ENCODE results near the gene SCGN. TPM values are rescaled to one million over a fixed set of nuclear protein-coding genes. Genes with fewer than 3 reads are reported as not detected.

SCGN gene
- total and polyA plus RNA-seq, 2 of the 13 experiments (the other 11 are each of a cell fraction or from before 2014, with no cell fraction given), result 2.9 to 29.0 TPM

DNA sequence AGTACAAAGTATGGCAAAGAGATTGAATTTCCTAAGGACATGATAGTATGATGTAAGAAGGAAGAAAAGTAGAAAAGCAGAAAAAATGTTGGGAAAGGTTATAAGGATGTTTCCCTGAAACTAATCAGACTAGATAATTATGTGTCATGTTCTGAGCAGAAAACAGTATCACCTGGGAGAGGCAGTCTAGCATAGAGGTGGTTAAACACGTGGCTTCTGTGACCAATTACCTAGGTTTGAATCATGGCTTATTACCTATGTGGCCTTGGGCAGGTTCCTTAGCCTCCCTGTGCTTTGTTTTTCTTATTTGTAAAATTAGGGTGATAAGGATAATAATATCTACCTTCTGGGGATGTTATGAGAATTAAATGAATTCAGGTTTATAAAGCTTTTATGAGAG lies 38.0 kb downstream of the SCGN start:
- WGBS (ENCODE audit: low lambda C conversion rate), result 77% methylated on average over 1 of the region's 1 CpG
- BruUV-seq (replicated peaks), result no TSS peak
- no peaks in the 10 kb centered on the region for H3K9me3 ChIP-seq (ENCODE audit: low read length)
- H3K4me3 ChIP-seq (replicated peaks in 1 of 3; ENCODE audit: insufficient read depth in 1 of 3, low read depth in 2 of 3, low read length in 3 of 3), result no peak overlapping the region
- FAIRE-seq, result no peak
- H3K27me3 ChIP-seq (ENCODE audit: control insufficient read depth in 1 of 2, insufficient read depth in 2 of 2, low read length in 2 of 2), result no peaks in the 10 kb centered on the region
- in situ Hi-C loops (cut with HindIII; ENCODE audit: extremely low pct_ligation_motif_present, low pct_unique_long_range_greater_than_20kb) (no loop called here), intact Hi-C loops (cut with micrococcal nuclease; ENCODE audit: unreplicated experiment) (no loop called here)
- POLR2A ChIA-PET, result no interaction called here
- TF ChIP-seq SMARCC2 (IDR thresholded peaks at IDR 0.05) (no peak), ZMYM2 (CRISPR knock-in tag; IDR thresholded peaks at IDR 0.05) (no peak), ZNF235 (CRISPR knock-in tag; IDR thresholded peaks at IDR 0.05; ENCODE audit: borderline replicate concordance) (no peak), ZNF501 (CRISPR knock-in tag; IDR thresholded peaks at IDR 0.05) (no peak), MED13 (CRISPR knock-in tag; IDR thresholded peaks at IDR 0.05) (no peak), ZNF782 (CRISPR knock-in tag; IDR thresholded peaks at IDR 0.05; ENCODE audit: borderline replicate concordance) (no peak), MAZ (IDR thresholded peaks at IDR 0.05; ENCODE audit: borderline replicate concordance, low read depth, low read length) (no peak), MAZ (CRISPR knock-in tag; IDR thresholded peaks at IDR 0.05; ENCODE audit: low read depth) (no peak)
- TF ChIP-seq, protein P1, sequence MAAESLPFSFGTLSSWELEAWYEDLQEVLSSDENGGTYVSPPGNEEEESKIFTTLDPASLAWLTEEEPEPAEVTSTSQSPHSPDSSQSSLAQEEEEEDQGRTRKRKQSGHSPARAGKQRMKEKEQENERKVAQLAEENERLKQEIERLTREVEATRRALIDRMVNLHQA (CRISPR knock-in tag; IDR thresholded peaks at IDR 0.05), result no peak
- TF ChIP-seq, protein P2, sequence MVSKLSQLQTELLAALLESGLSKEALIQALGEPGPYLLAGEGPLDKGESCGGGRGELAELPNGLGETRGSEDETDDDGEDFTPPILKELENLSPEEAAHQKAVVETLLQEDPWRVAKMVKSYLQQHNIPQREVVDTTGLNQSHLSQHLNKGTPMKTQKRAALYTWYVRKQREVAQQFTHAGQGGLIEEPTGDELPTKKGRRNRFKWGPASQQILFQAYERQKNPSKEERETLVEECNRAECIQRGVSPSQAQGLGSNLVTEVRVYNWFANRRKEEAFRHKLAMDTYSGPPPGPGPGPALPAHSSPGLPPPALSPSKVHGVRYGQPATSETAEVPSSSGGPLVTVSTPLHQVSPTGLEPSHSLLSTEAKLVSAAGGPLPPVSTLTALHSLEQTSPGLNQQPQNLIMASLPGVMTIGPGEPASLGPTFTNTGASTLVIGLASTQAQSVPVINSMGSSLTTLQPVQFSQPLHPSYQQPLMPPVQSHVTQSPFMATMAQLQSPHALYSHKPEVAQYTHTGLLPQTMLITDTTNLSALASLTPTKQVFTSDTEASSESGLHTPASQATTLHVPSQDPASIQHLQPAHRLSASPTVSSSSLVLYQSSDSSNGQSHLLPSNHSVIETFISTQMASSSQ (IDR thresholded peaks at IDR 0.05; ENCODE audit: low read depth), result no peak
- TF ChIP-seq, protein P2 (CRISPR knock-in tag; IDR thresholded peaks at IDR 0.05; ENCODE audit: borderline replicate concordance), result no peak
- TF ChIP-seq, protein P3, sequence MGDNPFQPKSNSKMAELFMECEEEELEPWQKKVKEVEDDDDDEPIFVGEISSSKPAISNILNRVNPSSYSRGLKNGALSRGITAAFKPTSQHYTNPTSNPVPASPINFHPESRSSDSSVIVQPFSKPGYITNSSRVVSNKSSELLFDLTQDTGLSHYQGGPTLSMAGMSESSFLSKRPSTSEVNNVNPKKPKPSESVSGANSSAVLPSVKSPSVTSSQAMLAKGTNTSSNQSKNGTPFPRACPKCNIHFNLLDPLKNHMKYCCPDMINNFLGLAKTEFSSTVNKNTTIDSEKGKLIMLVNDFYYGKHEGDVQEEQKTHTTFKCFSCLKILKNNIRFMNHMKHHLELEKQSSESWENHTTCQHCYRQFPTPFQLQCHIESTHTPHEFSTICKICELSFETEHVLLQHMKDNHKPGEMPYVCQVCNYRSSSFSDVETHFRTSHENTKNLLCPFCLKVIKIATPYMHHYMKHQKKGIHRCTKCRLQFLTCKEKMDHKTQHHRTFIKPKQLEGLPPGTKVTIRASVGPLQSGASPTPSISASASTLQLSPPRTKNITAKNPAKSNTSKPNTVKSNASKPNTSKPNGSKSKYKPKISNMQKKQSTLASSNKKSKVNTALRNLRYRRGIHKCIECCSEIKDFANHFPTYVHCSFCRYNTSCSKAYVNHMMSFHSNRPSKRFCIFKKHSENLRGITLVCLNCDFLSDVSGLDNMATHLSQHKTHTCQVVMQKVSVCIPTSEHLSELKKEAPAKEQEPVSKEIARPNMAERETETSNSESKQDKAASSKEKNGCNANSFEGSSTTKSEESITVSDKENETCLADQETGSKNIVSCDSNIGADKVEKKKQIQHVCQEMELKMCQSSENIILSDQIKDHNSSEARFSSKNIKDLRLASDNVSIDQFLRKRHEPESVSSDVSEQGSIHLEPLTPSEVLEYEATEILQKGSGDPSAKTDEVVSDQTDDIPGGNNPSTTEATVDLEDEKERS (CRISPR knock-in tag; IDR thresholded peaks at IDR 0.05), result no peak
- no peaks in the 10 kb centered on the region for H3K36me3 ChIP-seq (replicated peaks in 1 of 2; ENCODE audit: control insufficient read depth in 1 of 2, insufficient read depth in 2 of 2, low read length in 2 of 2)
- no peak overlapping the region for H3K9ac ChIP-seq (ENCODE audit: insufficient read depth, low read depth, low read length)
- H3K79me2 ChIP-seq (ENCODE audit: insufficient read depth, low read length), result no peaks in the 10 kb centered on the region
- no peak for DNase-seq (ENCODE audit: low spot score)
- CTCF ChIA-PET (ENCODE audit: low intra/inter-chr PET ratio, low total read pairs), result no interaction called here
- H4K20me1 ChIP-seq (ENCODE audit: insufficient read depth, low read length), result no peaks in the 10 kb centered on the region
- H2AFZ ChIP-seq (ENCODE audit: low read length), result no peak overlapping the region
- H3K4me2 ChIP-seq (ENCODE audit: low read depth, low read length), result no peak overlapping the region
- no peak for ATAC-seq
- H3K4me1 ChIP-seq (ENCODE audit: insufficient read depth, low read length), result no peaks in the 10 kb centered on the region
- no peak overlapping the region for H3K27ac ChIP-seq (ENCODE audit: extremely low read length, insufficient read depth, low read length)
